ENCODE results near the gene APLP1.

GRCh38 chr19:35847911-35848310, 20.5 kb upstream of the APLP1 start:
- TF ChIP-seq, protein P1, sequence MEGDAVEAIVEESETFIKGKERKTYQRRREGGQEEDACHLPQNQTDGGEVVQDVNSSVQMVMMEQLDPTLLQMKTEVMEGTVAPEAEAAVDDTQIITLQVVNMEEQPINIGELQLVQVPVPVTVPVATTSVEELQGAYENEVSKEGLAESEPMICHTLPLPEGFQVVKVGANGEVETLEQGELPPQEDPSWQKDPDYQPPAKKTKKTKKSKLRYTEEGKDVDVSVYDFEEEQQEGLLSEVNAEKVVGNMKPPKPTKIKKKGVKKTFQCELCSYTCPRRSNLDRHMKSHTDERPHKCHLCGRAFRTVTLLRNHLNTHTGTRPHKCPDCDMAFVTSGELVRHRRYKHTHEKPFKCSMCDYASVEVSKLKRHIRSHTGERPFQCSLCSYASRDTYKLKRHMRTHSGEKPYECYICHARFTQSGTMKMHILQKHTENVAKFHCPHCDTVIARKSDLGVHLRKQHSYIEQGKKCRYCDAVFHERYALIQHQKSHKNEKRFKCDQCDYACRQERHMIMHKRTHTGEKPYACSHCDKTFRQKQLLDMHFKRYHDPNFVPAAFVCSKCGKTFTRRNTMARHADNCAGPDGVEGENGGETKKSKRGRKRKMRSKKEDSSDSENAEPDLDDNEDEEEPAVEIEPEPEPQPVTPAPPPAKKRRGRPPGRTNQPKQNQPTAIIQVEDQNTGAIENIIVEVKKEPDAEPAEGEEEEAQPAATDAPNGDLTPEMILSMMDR (IDR thresholded peaks at IDR 0.05): no peak
- TF ChIP-seq POLR2AphosphoS5 (IDR thresholded peaks at IDR 0.05; ENCODE audit: insufficient read depth in 1 of 2, low read depth in 1 of 2) (no peak), POLR2A (IDR thresholded peaks at IDR 0.05) (no peak)
